Osteoblast (primary cell): Measurements from ENCODE around the gene DNAL1. TPM values are rescaled to one million over a fixed set of nuclear protein-coding genes. Genes with fewer than 3 reads are reported as not detected.

Experiments used
- DNase-seq: peaks from one replicate; pipeline ENCODE4 v3.0.0; 2011; ENCODE audit warnings: low spot score, mixed read lengths; ENCODE audit not compliant: insufficient read length; ENCODE audit errors: missing footprints
- H2AFZ ChIP-seq: 2 replicates; pipeline ENCODE4 v1.6.0; 2011; ENCODE audit warnings: mild to moderate bottlenecking, low read length
- H3K27ac ChIP-seq: 2 replicates; pipeline ENCODE4 v1.5.1; 2011; ENCODE audit warnings: mild to moderate bottlenecking, low read depth, low read length, moderate library complexity
- H3K27me3 ChIP-seq: 2 replicates; pipeline ENCODE4 v1.6.0; 2012; ENCODE audit warnings: mild to moderate bottlenecking, control low read depth, inconsistent platforms, low read length, moderate library complexity; ENCODE audit not compliant: insufficient read depth
- H3K36me3 ChIP-seq: 2 replicates; pipeline ENCODE4 v1.5.1; 2011; ENCODE audit warnings: mild to moderate bottlenecking, low read length, control low read depth, moderate library complexity; ENCODE audit not compliant: insufficient read depth
- H3K4me1 ChIP-seq: 2 replicates; pipeline ENCODE4 v1.5.1; 2011; ENCODE audit warnings: mild to moderate bottlenecking, low read length, control low read depth, moderate library complexity; ENCODE audit not compliant: insufficient read depth
- H3K4me2 ChIP-seq: 2 replicates; pipeline ENCODE4 v1.6.0; 2011; ENCODE audit warnings: mild to moderate bottlenecking, low read length; ENCODE audit not compliant: insufficient read depth
- H3K4me3 ChIP-seq: fragments of 200-600 bp; sonication (generic); 3 replicates; pipeline ENCODE4 v1.5.1; 2012; ENCODE audit warnings: mild to moderate bottlenecking, low read length, inconsistent platforms; ENCODE audit not compliant: insufficient read depth
- H3K79me2 ChIP-seq: 2 replicates; pipeline ENCODE4 v1.6.0; 2012; ENCODE audit warnings: mild to moderate bottlenecking, low read length, control low read depth, inconsistent platforms; ENCODE audit not compliant: insufficient read depth
- H3K9me3 ChIP-seq: 2 replicates; pipeline ENCODE4 v1.5.1; 2011; ENCODE audit warnings: low read depth, low read length, control low read depth
- H4K20me1 ChIP-seq: 2 replicates; pipeline ENCODE4 v1.6.0; 2012; ENCODE audit warnings: mild to moderate bottlenecking, low read length, control low read depth; ENCODE audit not compliant: insufficient read depth
- total RNA-seq: library from RNA; depleted of rRNA; stranded (reverse); fragments of >200 nt; gene quantifications from 2 replicates; pipeline ENCODE4 v1.2.3, GENCODE V29; 2012
- TF ChIP-seq, protein P1 (sequence below): IDR thresholded peaks from 2 replicates; pipeline ENCODE4 v1.5.1; 2011; ENCODE audit warnings: mild to moderate bottlenecking, low read depth, low read length, moderate library complexity; ENCODE audit errors: extremely low read depth

DNAL1 gene
- total RNA-seq, 1 donor = 9.0 TPM

DNA sequence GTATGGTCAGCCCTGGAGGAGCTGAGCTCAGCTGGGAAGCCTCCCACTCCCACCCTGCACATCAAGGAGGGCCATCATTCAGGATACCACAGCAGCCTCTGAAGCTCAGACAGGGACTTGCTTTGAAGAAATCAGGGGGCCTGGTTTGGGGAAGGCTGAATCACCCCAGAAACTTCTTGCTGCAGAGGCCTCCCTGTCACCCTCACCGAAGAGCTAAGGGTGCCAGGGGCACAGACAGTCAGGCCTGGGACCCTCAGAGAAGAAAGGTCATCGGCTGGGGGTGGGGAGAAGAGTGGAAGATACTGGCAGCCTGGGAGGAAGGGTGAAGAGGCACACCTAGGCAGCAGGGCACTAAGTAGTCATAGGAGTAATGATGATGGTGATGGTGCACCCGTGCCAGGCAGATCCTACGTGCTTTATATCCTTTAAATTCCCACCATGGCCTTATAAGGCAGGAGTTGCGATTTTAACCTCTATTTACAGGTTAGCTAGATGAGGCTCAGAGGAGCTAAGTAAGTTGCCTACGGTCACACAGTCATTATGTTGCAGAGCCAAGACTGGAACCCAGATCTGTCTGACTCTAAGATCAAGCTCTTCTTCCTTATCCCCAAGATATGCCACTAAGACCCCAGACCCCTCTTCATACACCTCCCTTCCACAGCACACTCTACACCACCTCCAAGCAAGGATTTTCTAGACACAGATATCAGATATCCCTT lies 97.9 kb downstream of the DNAL1 start:
- Histone ChIP-seq H2AFZ (no peak overlapping the region), H3K9me3 (no peaks in the 10 kb centered on the region), H3K27ac (peak overlapping the region; percentile 69), H3K36me3 (peaks cover 22% of the 10 kb centered on the region), H4K20me1 (peaks cover 92% of the 10 kb centered on the region), H3K4me2 (no peak overlapping the region), H3K4me3 (no peak overlapping the region), H3K4me1 (peaks cover 64% of the 10 kb centered on the region), H3K79me2 (peaks cover 100% of the 10 kb centered on the region), H3K27me3 (no peaks in the 10 kb centered on the region)
- TF ChIP-seq, protein P1, sequence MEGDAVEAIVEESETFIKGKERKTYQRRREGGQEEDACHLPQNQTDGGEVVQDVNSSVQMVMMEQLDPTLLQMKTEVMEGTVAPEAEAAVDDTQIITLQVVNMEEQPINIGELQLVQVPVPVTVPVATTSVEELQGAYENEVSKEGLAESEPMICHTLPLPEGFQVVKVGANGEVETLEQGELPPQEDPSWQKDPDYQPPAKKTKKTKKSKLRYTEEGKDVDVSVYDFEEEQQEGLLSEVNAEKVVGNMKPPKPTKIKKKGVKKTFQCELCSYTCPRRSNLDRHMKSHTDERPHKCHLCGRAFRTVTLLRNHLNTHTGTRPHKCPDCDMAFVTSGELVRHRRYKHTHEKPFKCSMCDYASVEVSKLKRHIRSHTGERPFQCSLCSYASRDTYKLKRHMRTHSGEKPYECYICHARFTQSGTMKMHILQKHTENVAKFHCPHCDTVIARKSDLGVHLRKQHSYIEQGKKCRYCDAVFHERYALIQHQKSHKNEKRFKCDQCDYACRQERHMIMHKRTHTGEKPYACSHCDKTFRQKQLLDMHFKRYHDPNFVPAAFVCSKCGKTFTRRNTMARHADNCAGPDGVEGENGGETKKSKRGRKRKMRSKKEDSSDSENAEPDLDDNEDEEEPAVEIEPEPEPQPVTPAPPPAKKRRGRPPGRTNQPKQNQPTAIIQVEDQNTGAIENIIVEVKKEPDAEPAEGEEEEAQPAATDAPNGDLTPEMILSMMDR = no peak
- peak; percentile 26 for DNase-seq

DNA sequence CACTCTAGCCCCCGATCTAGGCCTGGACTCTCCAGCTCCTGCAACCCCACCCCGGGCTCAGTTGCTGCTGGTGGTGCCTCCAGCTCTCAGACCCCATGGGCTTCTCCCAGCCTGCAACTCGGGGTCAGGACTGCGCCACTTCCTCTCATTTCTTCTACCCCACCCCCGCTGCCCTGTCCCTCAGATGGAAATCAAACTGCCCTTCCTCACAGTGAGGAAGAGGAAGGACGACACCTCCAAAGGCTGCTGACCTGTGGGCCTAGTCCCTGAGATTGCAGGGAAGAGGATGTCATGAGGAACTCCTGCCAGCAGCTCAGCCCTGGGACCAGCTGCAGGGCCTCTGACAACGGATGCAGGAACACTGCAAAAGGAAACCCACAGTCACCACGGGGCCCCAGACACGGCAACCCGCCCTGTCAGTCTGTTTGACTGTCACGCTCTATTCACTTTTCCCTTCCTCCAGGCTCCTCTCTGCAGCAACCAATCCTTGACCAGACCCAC lies 98.7 kb downstream of the DNAL1 start:
- H4K20me1 ChIP-seq = peaks cover 97% of the 10 kb centered on the region
- DNase-seq = peak; percentile 89

DNA sequence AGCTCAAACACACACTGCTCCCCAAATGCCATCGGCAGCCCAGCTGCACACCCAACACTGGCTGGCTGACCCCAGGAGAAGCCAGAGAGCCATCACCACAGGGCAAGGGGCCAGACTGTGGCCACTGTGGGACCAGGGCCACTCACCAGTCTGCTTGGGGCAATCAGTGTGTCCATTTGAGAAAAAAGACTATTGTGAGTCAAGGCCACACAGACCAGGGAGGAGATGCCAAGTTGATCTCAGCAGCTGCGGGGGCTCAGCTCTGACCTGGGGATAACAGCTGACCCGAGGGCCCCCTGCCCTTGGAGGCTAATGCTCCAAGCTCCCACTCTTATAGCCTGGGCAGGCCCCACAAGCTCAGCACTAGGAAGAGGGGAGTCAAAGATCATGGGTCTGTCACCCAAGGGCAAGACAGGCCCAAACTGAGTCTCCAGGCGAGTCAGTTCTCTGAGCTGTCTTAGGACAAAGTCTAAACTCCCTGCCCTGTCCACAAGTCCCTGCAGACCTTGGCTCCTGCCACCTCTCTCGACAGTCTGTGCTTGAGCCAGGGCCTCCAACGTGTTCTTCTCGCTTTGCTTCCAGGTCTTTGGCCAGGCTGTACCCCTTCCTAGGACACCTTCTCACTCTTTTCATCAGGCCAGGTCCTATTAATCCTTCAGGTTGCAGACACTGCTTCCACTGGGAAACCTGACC lies 99.5 kb downstream of the DNAL1 start:
- Histone ChIP-seq H2AFZ (no peak overlapping the region), H3K4me1 (peaks cover 64% of the 10 kb centered on the region), H3K4me2 (peak overlapping the region; percentile 24), H3K9me3 (no peaks in the 10 kb centered on the region), H3K79me2 (peaks cover 100% of the 10 kb centered on the region), H3K27me3 (no peaks in the 10 kb centered on the region), H3K27ac (peak overlapping the region; percentile 69), H3K36me3 (peaks cover 10% of the 10 kb centered on the region), H3K4me3 (no peak overlapping the region), H4K20me1 (peaks cover 95% of the 10 kb centered on the region)
- DNase-seq = peak; percentile 15
- TF ChIP-seq, protein P1 = no peak

More for the DNA sequence above, 98.7 kb downstream of the DNAL1 start:
- H2AFZ ChIP-seq = no peak overlapping the region
- no peaks in the 10 kb centered on the region for H3K27me3 ChIP-seq
- TF ChIP-seq, protein P1 = no peak
- H3K4me3 ChIP-seq = no peak overlapping the region
- H3K9me3 ChIP-seq = no peaks in the 10 kb centered on the region
- peaks cover 19% of the 10 kb centered on the region for H3K36me3 ChIP-seq
- H3K79me2 ChIP-seq = peaks cover 100% of the 10 kb centered on the region
- H3K27ac ChIP-seq = peak overlapping the region; percentile 69
- peaks cover 64% of the 10 kb centered on the region for H3K4me1 ChIP-seq
- no peak overlapping the region for H3K4me2 ChIP-seq
